LoVo (cell line): ENCODE data around the gene PIP4K2B.
"Not testable (repeated sequence)": the region's sequence is repeated elsewhere in the genome, so short reads cannot be mapped to it uniquely, and the experiment has no call there.

Experiments
- DNase-seq: peaks from one replicate; pipeline ENCODE4 v3.0.0-alpha.2; 2016; ENCODE audit warnings: low spot score

Gene PIP4K2B

DNA sequence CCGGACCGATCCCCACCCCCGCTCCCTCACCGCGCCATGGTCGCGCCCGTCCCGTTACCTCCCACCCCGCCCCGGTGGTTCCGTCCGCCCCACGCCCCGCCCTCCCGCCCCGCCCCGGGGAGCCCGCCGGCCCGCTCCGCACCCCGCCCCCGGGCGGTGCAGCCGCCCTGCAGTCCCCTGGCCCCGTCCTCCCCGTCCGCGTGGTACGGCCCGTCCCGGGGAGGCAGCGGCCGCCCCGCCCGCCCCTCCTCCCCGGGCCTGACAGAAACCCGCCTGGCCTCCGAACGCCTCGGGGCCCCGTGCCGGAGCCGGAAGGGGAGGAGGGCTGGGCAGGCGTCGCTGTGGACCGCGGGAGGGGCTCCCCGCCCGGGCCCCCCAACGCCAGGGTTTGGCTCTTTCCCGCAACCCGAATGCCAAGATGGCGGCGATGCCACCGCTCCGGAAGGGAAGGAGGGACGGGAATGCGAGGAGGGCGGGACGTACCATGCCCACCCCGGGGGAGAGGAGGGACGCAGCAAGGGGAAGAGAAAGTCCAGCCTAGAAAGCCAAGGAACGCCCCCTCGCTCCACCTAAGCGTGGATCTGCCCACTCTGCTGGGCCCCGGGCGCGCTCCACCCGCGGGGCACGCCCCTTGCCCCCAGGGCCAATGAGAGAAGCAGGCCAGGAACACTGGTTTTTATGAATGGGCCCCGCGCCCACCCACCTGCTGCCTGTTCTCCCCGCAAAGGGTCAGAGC is at the start of gene PIP4K2B:
Gene PIP4K2B (minus strand): TSS at position 56 of the 736 bp plus-strand sequence. CDS start 132 bp downstream, outside the sequence.
- peak; percentile 97 for DNase-seq

DNA sequence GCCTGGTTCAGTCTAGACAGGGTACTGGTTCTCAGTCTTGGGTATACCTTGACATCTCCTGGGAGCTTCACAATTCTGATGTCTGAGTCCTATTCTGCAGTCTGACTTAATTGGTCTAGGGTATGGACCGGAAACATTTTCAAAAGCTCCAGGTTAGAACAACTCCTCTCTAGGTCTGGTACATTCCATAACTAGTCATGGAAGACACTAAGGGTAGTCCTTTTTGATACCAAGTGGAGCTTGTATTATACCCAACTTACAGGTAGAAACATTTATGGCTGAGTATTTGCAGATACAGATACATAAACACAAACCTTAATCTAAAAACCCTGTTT is 49.2 kb upstream of the PIP4K2B start:
- DNase-seq, result no peak

GRCh38 chr17:38844261-38844757 is 45.0 kb upstream of the PIP4K2B start:
- DNase-seq, result peak; percentile 54

- DNase-seq, result no peak
Observed at GRCh38 chr17:38825762-38826247, 26.4 kb upstream of the PIP4K2B start.

GRCh38 chr17:38824899-38825761 is 25.8 kb upstream of the PIP4K2B start, which contains the start of gene CWC25:
CWC25 (minus strand) TSS chr17:38825321; CDS start chr17:38825183, 138 bp downstream.
- peak; percentile 93 for DNase-seq

DNA sequence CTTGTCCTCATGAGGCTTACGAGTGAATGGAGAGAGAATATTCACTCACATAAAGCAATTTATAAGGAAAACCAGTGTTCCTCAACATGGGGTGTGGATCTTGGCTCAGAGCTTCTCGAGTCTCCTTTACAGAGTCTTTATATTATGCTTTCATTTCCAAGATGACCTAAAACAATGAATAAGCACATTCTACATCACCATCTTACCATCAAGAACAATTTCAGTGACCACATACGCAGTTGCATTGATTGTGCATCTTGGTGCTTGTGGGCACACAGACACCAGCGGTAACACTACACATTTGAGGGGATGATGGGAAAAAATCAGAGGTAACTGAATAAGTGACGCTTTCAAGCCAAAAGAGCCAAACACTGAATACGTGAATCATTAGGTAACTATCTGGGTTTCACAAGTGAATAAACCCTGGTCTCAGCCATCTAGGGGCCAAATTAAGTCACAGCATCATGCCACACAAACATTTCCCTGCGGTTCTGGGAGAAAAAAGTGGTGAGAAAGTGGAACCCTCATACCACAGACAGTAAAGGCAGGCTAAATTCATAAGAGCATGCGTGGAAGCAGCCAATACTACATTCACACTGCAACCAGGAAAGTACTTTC is 16.3 kb upstream of the PIP4K2B start:
- DNase-seq, result no peak

- DNase-seq, result no peak
Observed at GRCh38 chr17:38809828-38810227, 10.5 kb upstream of the PIP4K2B start.

DNA sequence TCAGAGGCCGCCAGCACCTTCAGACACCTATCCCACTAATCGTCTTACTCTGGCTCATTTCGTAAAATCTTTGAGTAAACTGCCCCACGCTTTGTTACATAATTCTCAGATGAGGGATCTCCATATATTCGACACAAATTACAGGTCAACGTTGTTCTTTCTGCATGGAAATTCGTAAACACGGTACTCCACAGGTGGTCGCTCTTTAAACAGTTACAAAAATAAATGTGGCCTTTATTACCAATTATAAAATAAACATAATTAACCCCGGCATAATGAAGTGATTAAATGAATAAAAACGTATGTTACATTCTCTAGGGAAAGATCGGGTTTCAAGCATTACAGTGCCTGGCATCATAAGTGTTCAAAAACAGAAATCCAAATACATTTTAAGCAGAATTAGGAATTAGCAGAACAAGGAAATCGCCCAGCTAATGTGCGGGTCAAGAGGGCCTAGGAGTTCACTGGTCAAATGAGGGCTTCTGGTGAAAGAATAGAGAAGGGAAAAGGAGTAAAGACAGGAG is 943 bp upstream of the PIP4K2B start:
- no peak for DNase-seq

- DNase-seq, result peak; percentile 7
Observed at GRCh38 chr17:38798614-38799500, 499 bp downstream of the PIP4K2B start.

DNA sequence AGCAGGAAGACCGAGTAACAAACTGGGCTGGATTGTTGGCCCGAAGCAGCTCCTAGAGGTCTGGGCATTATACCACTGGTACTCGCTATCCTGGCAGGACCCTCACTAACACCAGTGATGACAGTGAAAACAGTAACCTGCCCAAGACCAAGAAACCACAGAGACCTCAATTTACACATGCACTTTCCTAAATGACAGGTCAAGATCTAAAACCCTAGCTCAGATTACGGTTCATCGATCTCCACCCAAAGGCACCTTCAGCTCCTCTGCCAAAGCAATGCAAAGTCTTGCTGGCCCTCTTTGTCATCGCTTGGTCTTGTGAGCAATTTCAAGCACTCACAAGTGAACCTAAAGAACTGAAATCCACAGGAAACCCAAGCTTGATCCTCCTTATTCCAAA is 1.5 kb downstream of the PIP4K2B start:
- no peak for DNase-seq

DNA sequence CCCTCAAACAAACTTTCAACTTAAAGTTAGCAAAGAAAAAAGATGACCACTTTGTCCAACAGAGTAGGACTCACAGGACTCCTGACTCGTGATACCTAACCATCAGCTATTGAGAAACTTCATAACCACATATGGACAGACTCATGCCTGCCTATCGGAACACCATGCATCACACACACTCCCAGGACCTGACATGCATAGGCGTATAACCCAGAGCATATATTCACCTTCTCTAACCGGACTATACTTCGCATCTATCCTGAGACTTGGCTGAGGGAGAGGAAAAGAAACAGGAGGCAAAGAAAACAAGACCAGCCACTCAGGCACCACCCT is 2.2 kb downstream of the PIP4K2B start:
- DNase-seq, result no peak

DNA sequence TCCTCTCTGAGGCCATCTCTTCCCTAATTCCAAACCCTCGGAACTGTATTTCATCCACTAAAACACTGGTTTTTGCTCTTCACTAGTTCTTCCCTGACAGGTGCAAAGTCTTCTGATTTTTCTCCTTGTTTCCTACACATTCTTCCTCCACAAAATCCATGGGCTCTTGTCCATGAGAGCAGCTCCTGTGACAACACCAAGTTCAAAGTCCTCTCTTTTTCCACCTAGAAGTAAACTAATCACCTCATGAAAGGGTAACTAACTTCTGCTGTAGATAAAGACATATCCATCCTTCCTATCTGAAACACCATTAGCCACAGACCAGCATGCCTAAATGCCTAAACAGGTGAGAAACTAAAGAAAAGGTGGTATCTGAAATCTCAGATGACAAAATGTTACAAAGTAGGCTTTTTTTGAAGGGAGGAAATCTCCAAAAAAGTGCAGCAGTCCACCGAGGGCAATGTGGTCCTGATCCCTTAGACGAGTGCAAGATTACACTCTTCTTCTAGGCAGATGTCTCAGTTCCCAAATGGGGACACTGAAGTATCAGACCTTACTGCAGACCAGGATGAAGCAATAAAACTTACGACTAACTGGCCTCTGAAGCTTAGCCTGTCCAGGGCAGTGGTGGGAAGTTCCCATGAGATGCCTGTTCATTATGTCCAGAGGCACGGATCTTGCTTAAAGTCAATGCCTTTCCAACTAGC is 2.8 kb downstream of the PIP4K2B start:
- DNase-seq, result no peak

GRCh38 chr17:38794221-38794620 is 5.1 kb downstream of the PIP4K2B start:
- no peak for DNase-seq

GRCh38 chr17:38791162-38791561 is 8.2 kb downstream of the PIP4K2B start:
- DNase-seq, result no peak

DNA sequence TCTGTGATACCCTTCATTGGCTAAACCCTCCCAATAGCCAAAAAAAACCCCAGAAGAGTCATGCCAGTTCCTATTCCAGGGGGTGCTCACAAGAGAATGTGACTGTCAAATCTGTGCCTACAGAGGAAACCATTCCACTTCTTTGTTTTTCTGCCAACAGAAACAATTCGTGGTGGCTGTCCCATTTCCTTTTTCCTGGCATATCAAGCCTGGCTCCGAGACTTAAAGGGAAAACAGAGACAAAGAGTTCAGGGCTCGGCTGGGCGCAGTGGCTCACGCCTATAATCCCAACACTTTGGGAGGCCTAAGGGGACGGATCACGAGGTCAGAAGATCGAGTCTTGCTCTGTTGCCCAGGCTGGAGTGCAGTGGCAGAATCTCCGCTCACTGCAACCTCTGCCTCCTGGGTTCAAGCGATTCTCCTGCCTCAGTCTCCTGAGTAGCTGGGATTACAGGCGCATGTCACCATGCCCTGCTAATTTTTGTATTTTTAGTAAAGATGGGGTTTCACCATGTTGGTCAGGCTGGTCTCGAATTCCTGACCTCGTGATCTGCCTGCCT is 9.1 kb downstream of the PIP4K2B start:
- DNase-seq, result not testable (repeated sequence)

DNA sequence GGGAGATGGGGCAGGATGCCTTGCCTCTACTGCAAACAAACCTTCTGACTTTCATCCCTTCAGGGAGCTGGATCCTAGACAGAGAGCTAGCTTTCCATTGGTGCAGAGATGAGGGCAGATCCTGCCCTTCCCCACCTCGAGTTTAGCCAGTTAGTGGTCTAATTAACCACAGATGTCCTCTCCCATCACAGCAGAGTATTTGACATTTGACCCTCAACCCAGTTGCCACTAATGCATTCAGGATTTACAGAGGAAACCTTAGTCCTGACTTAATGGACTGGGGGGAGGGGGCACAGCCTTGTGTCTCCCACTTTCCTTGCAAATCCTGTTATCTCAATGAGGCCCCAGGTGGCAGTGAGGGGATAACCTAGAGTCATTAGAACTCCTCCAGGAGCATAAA is 10.2 kb downstream of the PIP4K2B start:
- no peak for DNase-seq

GRCh38 chr17:38787999-38788398 is 11.4 kb downstream of the PIP4K2B start:
- not testable (repeated sequence) for DNase-seq

DNA sequence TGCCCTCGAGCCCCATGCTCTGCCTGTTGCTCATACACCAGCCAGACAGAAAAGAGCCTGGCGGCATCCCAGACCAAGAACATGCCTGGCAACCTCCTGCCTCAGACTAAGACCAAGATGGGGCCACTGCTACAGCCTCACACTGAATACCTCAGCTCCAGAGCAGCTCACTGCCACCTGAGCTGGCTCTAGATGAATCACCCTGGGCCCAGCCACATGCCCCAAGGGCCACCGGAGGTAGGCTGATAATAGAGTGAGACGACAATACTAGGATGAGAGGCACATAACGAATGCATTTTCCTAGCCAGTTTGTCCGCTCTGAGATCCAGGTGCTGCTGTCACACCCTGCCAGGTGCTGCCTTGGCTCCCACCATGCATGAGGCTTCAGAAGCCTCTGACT is 13.0 kb downstream of the PIP4K2B start:
- DNase-seq, result no peak

DNA sequence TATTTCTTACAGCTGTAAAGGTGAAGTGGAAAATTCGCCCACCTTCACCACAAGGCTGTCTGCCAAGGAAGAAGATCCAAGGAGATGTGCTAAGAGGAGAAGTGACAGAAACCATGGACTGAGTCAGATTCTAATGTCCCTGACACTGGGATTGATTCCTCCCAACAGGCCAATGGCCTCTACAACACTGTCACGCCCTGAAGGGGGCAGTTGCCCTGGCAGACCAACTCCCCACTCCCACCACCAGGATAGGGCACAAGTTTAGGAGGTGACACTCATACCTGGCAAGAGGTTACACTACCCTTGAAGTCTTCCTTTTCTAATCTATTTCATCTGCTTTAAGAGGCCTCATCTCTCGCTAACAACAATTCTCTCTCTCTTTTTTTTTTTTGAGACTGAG is 16.1 kb downstream of the PIP4K2B start:
- no peak for DNase-seq
